DND-41 (cell line): Measurements from ENCODE around the gene SDK2.

Source experiments
- ATAC-seq: fragments of 200-7000 bp; cut with Tn5 transposase; 3 replicates; pipeline ENCODE4 v1.9.1; 2021; ENCODE audit warnings: low read depth; ENCODE audit not compliant: insufficient read depth
- DNase-seq: peaks from one replicate; pipeline ENCODE4 v3.0.0-alpha.2; 2020
- H2AFZ ChIP-seq: 2 replicates; pipeline ENCODE4 v1.6.0; 2012; ENCODE audit warnings: low read depth, low read length
- H3K27ac ChIP-seq: 2 replicates; pipeline ENCODE4 v1.5.1; 2012; ENCODE audit warnings: low read length, inconsistent platforms
- H3K27me3 ChIP-seq: fragments of 200-600 bp; sonication (generic); 2 replicates; pipeline ENCODE4 v1.6.0; 2012; ENCODE audit warnings: low read length, mild to moderate bottlenecking, inconsistent platforms; ENCODE audit not compliant: insufficient read depth, poor library complexity
- H3K36me3 ChIP-seq: 2 replicates; pipeline ENCODE4 v1.5.1; 2012; ENCODE audit warnings: low read length, inconsistent platforms; ENCODE audit not compliant: insufficient read depth
- H3K4me1 ChIP-seq: 2 replicates; pipeline ENCODE4 v1.5.1; 2012; ENCODE audit warnings: mild to moderate bottlenecking, low read length; ENCODE audit not compliant: insufficient read depth
- H3K4me2 ChIP-seq: 2 replicates; pipeline ENCODE4 v1.6.0; 2012; ENCODE audit warnings: mild to moderate bottlenecking, moderate library complexity, low read length, inconsistent platforms; ENCODE audit not compliant: insufficient read depth
- H3K4me3 ChIP-seq, 2 experiments: fragments of 200-600 bp in 1 of 2; shearing (Covaris generic) in 1 of 2; 2 replicates each; pipeline ENCODE4 v1.5.1; 2012 to 2016; ENCODE audit warnings: inconsistent platforms in 2 of 2, low read length in 2 of 2, mild to moderate bottlenecking in 2 of 2, low read depth in 1 of 2, moderate library complexity in 1 of 2
- H3K79me2 ChIP-seq: 2 replicates; pipeline ENCODE4 v1.6.0; 2012; ENCODE audit warnings: low read length, inconsistent platforms; ENCODE audit not compliant: insufficient read depth
- H3K9ac ChIP-seq: 2 replicates; pipeline ENCODE4 v1.6.0; 2012; ENCODE audit warnings: low read depth, mild to moderate bottlenecking, inconsistent platforms, low read length, moderate library complexity
- H3K9me3 ChIP-seq: 2 replicates; pipeline ENCODE4 v1.5.1; 2012; ENCODE audit warnings: low read length, moderate library complexity, mild to moderate bottlenecking, inconsistent platforms; ENCODE audit not compliant: insufficient read depth, severe bottlenecking
- H4K20me1 ChIP-seq: 2 replicates; pipeline ENCODE4 v1.6.0; 2012; ENCODE audit warnings: low read length; ENCODE audit not compliant: insufficient read depth
- EZH2 ChIP-seq: IDR thresholded peaks from 3 replicates; pipeline ENCODE4 v1.6.1; 2012; ENCODE audit warnings: borderline replicate concordance, low read depth, mild to moderate bottlenecking, moderate library complexity, low read length, inconsistent platforms; ENCODE audit not compliant: severe bottlenecking
- TF ChIP-seq, protein P1 (sequence below): IDR thresholded peaks from 2 replicates; pipeline ENCODE4 v1.5.1; 2012; ENCODE audit warnings: borderline replicate concordance, low read length, moderate library complexity, mild to moderate bottlenecking; ENCODE audit not compliant: poor library complexity, severe bottlenecking; ENCODE audit errors: extremely low read depth

The SDK2 gene

GRCh38 chr17:73658821-73659515 lies 14.7 kb upstream of the SDK2 start:
- no peak for ATAC-seq

DNA sequence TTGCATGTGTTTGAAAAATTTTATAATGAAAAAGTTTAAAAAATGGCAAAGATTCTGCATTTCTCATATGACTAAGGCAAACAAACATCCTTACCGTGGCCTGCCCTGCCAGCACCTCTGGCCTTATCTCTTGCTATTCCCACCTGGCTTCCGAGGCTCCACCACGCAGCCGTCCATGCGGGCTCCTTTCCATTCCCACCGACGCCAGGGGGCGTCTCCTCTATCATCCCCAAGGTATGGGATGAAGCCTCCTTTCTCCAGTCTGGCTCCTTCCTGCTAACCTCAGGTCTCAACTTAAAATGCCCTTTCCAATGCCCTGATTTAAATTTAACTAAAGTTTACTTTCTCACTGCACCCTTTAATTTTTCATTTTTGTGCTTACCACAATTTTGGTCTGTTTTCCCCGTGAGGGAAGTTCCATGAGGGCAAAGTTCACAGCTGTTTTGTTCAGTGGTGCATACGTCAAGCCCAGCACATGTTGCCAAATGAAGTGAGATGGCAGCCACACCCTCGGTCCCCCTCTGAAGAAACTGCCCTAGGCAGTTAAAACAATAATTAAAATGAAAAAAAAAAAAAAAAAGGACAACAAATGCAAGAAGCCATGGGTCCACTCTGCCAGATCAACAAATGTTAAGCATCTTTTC lies 13.3 kb upstream of the SDK2 start:
- no peaks in the 10 kb centered on the region for H3K27me3 ChIP-seq

More at GRCh38 chr17:73658821-73659515, 14.7 kb upstream of the SDK2 start:
- DNase-seq: no peak
- H3K4me1 ChIP-seq: no peaks in the 10 kb centered on the region
- H3K36me3 ChIP-seq: no peaks in the 10 kb centered on the region
- H3K79me2 ChIP-seq: no peaks in the 10 kb centered on the region
- H3K4me3 ChIP-seq: no peak overlapping the region
- H2AFZ ChIP-seq: no peak overlapping the region
- TF ChIP-seq, protein P1, sequence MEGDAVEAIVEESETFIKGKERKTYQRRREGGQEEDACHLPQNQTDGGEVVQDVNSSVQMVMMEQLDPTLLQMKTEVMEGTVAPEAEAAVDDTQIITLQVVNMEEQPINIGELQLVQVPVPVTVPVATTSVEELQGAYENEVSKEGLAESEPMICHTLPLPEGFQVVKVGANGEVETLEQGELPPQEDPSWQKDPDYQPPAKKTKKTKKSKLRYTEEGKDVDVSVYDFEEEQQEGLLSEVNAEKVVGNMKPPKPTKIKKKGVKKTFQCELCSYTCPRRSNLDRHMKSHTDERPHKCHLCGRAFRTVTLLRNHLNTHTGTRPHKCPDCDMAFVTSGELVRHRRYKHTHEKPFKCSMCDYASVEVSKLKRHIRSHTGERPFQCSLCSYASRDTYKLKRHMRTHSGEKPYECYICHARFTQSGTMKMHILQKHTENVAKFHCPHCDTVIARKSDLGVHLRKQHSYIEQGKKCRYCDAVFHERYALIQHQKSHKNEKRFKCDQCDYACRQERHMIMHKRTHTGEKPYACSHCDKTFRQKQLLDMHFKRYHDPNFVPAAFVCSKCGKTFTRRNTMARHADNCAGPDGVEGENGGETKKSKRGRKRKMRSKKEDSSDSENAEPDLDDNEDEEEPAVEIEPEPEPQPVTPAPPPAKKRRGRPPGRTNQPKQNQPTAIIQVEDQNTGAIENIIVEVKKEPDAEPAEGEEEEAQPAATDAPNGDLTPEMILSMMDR: no peak
- no peak for TF ChIP-seq EZH2
- no peak overlapping the region for H3K9ac ChIP-seq
- no peaks in the 10 kb centered on the region for H4K20me1 ChIP-seq
- peaks cover 7% of the 10 kb centered on the region for H3K9me3 ChIP-seq
- H3K27me3 ChIP-seq: peaks cover 2% of the 10 kb centered on the region
- no peak overlapping the region for H3K27ac ChIP-seq
- no peak overlapping the region for H3K4me2 ChIP-seq

DNA sequence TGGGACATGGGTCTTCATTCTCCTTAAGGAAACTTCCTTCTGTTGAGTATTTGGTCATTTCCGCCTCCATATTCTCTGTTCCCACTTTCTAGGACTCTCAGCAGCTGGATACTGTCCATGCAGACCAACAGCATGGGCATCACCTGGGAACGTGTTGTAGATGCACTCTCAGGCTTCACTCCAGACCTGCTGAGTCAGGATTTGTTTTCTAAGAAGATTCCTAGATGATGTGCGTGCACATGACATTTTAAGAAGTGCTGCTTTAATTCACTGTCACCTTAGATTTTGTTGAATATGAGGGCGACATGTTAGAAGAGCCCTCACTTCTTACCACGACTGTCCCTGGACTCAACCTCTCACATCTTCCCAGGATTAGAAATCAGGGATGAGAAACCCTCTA lies 10.0 kb upstream of the SDK2 start:
- no peaks in the 10 kb centered on the region for H3K36me3 ChIP-seq
- H3K27me3 ChIP-seq: no peaks in the 10 kb centered on the region
- peaks cover 14% of the 10 kb centered on the region for H3K9me3 ChIP-seq
- no peaks in the 10 kb centered on the region for H4K20me1 ChIP-seq
- no peak overlapping the region for H3K4me3 ChIP-seq
- no peak for ATAC-seq
- no peak overlapping the region for H3K27ac ChIP-seq
- TF ChIP-seq EZH2: no peak
- TF ChIP-seq, protein P1: no peak
- H2AFZ ChIP-seq: no peak overlapping the region
- no peak for DNase-seq
- H3K9ac ChIP-seq: no peak overlapping the region
- no peaks in the 10 kb centered on the region for H3K79me2 ChIP-seq
- H3K4me1 ChIP-seq: no peaks in the 10 kb centered on the region
- no peak overlapping the region for H3K4me2 ChIP-seq

More for the DNA sequence above, 13.3 kb upstream of the SDK2 start:
- Histone ChIP-seq H3K9ac (no peak overlapping the region), H3K9me3 (peaks cover 14% of the 10 kb centered on the region), H2AFZ (no peak overlapping the region), H3K4me3 (no peak overlapping the region), H3K4me2 (no peak overlapping the region), H3K27ac (no peak overlapping the region), H3K79me2 (no peaks in the 10 kb centered on the region), H4K20me1 (no peaks in the 10 kb centered on the region), H3K36me3 (no peaks in the 10 kb centered on the region), H3K4me1 (no peaks in the 10 kb centered on the region)
- TF ChIP-seq, protein P1: no peak
- no peak for TF ChIP-seq EZH2
- DNase-seq (no peak), ATAC-seq (no peak)
